HFFc6 (cell line): ENCODE data around the gene TNFRSF11A. TPM values are rescaled to one million over a fixed set of nuclear protein-coding genes. Genes with fewer than 3 reads are reported as not detected.
A peak's percentile ranks its signal among the peaks of the same experiment; 100 is the strongest.

Experiments
- DNase-seq: peaks from one replicate; pipeline ENCODE4 v3.0.0-alpha.2; 2018
- H3K27ac Mint-ChIP-seq: 2 replicates; pipeline ENCODE4 v1.8.0; 2020; ENCODE audit warnings: mild to moderate bottlenecking, mixed read lengths
- H3K27me3 Mint-ChIP-seq: 2 replicates; pipeline ENCODE4 v1.8.0; 2021; ENCODE audit warnings: mild to moderate bottlenecking, moderate library complexity, mixed read lengths; ENCODE audit not compliant: insufficient read depth
- H3K36me3 Mint-ChIP-seq: 2 replicates; pipeline ENCODE4 v1.8.0; 2021; ENCODE audit warnings: low read depth, mixed read lengths
- H3K4me1 Mint-ChIP-seq: 2 replicates; pipeline ENCODE4 v1.8.0; 2020; ENCODE audit warnings: low read depth, mixed read lengths
- H3K4me3 Mint-ChIP-seq: 2 replicates; pipeline ENCODE4 v1.8.0; 2020; ENCODE audit warnings: mild to moderate bottlenecking, moderate library complexity, mixed read lengths
- H3K9me3 Mint-ChIP-seq: 2 replicates; pipeline ENCODE4 v1.8.0; 2020; ENCODE audit warnings: mild to moderate bottlenecking, mixed read lengths
- total RNA-seq, 6 experiments: library from RNA; stranded (reverse); fragmentation: NEBNext Ultra II Directional; extraction: Animal tissue kit (Norgen Biotek cat#: 25700); gene quantifications; 2 replicates in 1 of 6; 3 replicates in 5 of 6; pipeline ENCODE4 v1.2.3, GENCODE V29; 2021
- TF ChIP-seq, protein P1 (sequence below): fragments of 200-600 bp; sonication (generic); IDR thresholded peaks from 2 replicates; pipeline ENCODE4 v1.5.0; 2021; ENCODE audit warnings: antibody characterized with exemption, mild to moderate bottlenecking

The TNFRSF11A gene
- total RNA-seq, 6 experiments from 2014 or later, result 0.05 TPM; not detected in 5

DNA sequence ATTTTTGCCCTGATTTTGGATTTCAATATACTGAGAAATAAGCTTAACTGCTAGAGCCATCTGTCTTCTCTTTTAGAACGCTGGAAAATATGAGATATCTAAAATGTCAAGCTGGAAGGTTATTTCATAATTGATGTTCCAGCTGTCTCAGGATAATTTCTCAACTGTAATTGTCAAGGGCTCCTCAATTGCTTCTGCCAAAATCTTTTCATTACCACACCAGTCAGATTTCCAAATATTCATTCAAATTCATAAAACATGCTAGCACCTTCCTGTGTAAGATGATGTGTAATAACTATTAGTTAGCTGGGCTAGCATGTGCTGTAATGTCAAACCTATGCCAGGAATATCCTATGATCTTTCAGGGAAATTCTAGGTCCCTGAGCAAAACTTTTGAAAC lies 88.1 kb downstream of the TNFRSF11A start:
- H3K4me1 Mint-ChIP-seq, result no peaks in the 10 kb centered on the region
- no peak overlapping the region for H3K27ac Mint-ChIP-seq
- peaks cover 20% of the 10 kb centered on the region for H3K27me3 Mint-ChIP-seq
- TF ChIP-seq, protein P1, sequence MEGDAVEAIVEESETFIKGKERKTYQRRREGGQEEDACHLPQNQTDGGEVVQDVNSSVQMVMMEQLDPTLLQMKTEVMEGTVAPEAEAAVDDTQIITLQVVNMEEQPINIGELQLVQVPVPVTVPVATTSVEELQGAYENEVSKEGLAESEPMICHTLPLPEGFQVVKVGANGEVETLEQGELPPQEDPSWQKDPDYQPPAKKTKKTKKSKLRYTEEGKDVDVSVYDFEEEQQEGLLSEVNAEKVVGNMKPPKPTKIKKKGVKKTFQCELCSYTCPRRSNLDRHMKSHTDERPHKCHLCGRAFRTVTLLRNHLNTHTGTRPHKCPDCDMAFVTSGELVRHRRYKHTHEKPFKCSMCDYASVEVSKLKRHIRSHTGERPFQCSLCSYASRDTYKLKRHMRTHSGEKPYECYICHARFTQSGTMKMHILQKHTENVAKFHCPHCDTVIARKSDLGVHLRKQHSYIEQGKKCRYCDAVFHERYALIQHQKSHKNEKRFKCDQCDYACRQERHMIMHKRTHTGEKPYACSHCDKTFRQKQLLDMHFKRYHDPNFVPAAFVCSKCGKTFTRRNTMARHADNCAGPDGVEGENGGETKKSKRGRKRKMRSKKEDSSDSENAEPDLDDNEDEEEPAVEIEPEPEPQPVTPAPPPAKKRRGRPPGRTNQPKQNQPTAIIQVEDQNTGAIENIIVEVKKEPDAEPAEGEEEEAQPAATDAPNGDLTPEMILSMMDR, result no peak
- H3K36me3 Mint-ChIP-seq, result no peaks in the 10 kb centered on the region
- H3K4me3 Mint-ChIP-seq, result no peak overlapping the region
- DNase-seq, result no peak
- peaks cover 8% of the 10 kb centered on the region; the same call in 1 of the 2 replicates for H3K9me3 Mint-ChIP-seq

DNA sequence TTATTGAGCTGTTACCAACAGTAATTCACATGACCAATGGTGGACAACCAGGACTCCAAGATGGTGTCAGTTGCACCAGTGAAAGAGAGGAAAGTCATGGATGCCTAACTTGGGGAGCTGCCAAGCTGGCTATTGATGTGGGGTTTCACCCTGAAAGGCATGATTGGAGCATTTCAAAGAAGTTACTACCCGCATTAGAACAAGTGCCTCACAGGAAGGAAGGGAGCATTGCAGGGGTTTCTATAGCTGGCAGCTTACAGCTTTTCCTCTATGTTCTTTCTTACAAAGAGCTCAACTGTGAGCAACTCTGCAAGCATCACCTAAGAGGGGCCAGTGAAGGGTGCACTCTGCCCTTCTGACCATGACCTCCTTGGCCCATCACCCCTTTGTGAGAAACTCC lies 93.1 kb downstream of the TNFRSF11A start:
- Mint-ChIP-seq H3K4me1 (peaks cover 15% of the 10 kb centered on the region), H3K36me3 (no peaks in the 10 kb centered on the region), H3K27ac (no peak overlapping the region), H3K9me3 (no peaks in the 10 kb centered on the region), H3K4me3 (no peak overlapping the region), H3K27me3 (peaks cover 4% of the 10 kb centered on the region)
- TF ChIP-seq, protein P1, result no peak
- DNase-seq, result no peak

DNA sequence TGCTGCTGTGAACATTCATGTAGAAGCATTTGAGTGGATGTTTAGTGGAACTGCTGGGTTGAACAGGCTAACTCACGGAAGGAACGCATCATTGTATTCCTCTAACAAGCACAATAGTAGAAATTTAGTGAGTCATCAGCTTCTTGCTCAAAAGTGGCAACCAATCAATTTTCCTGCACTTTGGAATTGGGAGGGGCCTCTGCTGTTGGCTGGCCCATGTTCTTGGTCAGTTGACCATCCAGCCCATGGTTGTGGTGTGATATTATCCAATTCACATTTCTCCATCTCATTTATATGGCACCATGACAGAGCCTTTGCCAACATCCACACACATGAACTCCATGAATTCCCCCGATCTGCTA lies 95.0 kb downstream of the TNFRSF11A start:
- H3K27me3 Mint-ChIP-seq, result peaks cover 2% of the 10 kb centered on the region
- DNase-seq, result no peak
- TF ChIP-seq, protein P1, result no peak
- H3K9me3 Mint-ChIP-seq, result no peaks in the 10 kb centered on the region
- H3K27ac Mint-ChIP-seq, result peak overlapping the region; percentile 2; the same call in 1 of the 2 replicates
- H3K4me1 Mint-ChIP-seq, result peaks cover 23% of the 10 kb centered on the region
- no peaks in the 10 kb centered on the region for H3K36me3 Mint-ChIP-seq
- peak overlapping the region; percentile 59; the same call in 1 of the 2 replicates for H3K4me3 Mint-ChIP-seq

DNA sequence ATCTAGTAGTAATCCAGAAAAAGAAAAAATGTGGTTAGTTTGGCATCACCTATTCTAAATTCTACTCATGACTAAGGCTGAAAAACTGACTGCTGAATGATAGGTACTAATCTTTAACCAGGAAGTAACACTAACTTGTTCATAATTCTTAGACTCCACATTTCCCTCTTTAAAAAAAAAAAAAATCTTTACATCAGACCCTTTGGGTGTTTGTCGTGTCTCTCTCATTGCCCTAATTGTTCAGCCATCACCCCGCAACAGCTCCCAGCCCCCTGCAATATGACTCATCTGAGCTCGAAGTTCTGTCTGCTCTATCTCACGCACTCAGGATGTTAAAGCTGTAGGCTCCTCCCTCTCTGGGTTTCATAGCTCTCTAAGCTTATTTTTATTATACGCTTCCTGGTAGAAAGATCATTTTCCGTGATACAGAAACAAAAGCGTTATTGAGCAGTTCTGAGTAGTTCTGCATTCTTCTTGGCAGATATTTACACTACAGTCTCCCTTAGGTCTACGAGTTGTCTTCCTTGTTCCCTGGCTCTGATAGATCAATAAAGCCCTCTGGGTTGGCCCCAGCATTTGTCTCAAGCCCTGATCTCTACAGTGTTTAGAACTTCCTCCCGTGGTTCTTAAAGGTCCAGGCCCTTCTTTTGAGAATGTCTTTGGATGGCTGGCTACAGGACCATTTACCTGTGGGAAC lies 95.6 kb downstream of the TNFRSF11A start:
- peak overlapping the region; percentile 44; the same call in 1 of the 2 replicates for H3K27ac Mint-ChIP-seq
- H3K4me3 Mint-ChIP-seq, result peak overlapping the region; percentile 59; the same call in 1 of the 2 replicates
- peaks cover 29% of the 10 kb centered on the region for H3K4me1 Mint-ChIP-seq
- H3K27me3 Mint-ChIP-seq, result peaks cover 2% of the 10 kb centered on the region
- H3K9me3 Mint-ChIP-seq, result no peaks in the 10 kb centered on the region
- H3K36me3 Mint-ChIP-seq, result no peaks in the 10 kb centered on the region
- TF ChIP-seq, protein P1, result no peak
- DNase-seq, result no peak

DNA sequence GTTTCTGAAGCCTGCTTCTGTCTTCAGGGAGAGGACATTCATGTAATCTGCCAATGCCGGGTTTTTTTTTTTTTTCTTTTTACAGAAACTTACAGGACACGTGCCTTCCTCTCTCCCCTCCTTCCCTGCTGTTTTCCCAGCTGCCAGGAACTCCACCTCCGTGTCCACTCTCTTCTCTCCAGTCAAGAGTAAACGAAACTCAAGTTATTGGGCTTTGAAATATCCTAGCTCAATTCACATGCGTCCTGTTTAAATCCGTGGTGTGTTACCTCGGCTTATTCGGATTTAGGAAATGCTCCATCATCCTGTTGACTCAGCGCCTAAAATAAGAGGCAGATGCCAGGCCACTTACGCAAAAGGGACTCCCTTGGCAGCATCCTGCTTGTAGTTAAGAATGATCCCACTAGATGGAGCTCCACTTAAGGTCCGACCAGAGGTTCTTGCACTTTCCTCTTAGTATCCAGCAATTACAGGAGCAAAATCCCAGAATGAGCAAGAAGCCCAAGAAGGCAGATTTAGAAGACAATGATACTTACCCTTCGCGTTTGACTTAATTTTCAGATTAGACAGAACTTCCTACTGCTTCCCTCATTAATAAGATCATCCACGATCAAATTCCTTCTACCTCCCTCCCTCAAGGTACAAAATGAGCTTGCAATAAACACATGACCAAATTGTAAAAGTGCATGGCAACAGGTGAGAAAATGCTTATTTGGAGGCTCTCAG lies 100.5 kb downstream of the TNFRSF11A start:
- TF ChIP-seq, protein P1, result peak; percentile 88

More for the DNA sequence above, 100.5 kb downstream of the TNFRSF11A start:
- H3K36me3 Mint-ChIP-seq, result peaks cover 6% of the 10 kb centered on the region
- peak overlapping the region; percentile 93 for H3K4me3 Mint-ChIP-seq
- DNase-seq, result peak; percentile 94
- peak overlapping the region; percentile 95 for H3K27ac Mint-ChIP-seq
- peaks cover 6% of the 10 kb centered on the region for H3K9me3 Mint-ChIP-seq
- H3K27me3 Mint-ChIP-seq, result peaks cover 7% of the 10 kb centered on the region; the same call in 1 of the 2 replicates
- peaks cover 25% of the 10 kb centered on the region for H3K4me1 Mint-ChIP-seq
